AG10803 (cell line): ENCODE measurements around the gene RAP1GAP.

Source experiments
- DNase-seq: peaks from one replicate; pipeline ENCODE4 v3.0.0; 2010; ENCODE audit warnings: low read depth
- H3K4me3 ChIP-seq: 2 replicates; pipeline ENCODE4 v1.5.1; 2011; ENCODE audit warnings: mild to moderate bottlenecking, low read length, control low read depth
- TF ChIP-seq, protein P1 (sequence below): conservative IDR thresholded peaks from 2 replicates; pipeline ENCODE4 v1.5.1; 2011; ENCODE audit warnings: mild to moderate bottlenecking, low read length, control low read depth, inconsistent platforms

Gene RAP1GAP

DNA sequence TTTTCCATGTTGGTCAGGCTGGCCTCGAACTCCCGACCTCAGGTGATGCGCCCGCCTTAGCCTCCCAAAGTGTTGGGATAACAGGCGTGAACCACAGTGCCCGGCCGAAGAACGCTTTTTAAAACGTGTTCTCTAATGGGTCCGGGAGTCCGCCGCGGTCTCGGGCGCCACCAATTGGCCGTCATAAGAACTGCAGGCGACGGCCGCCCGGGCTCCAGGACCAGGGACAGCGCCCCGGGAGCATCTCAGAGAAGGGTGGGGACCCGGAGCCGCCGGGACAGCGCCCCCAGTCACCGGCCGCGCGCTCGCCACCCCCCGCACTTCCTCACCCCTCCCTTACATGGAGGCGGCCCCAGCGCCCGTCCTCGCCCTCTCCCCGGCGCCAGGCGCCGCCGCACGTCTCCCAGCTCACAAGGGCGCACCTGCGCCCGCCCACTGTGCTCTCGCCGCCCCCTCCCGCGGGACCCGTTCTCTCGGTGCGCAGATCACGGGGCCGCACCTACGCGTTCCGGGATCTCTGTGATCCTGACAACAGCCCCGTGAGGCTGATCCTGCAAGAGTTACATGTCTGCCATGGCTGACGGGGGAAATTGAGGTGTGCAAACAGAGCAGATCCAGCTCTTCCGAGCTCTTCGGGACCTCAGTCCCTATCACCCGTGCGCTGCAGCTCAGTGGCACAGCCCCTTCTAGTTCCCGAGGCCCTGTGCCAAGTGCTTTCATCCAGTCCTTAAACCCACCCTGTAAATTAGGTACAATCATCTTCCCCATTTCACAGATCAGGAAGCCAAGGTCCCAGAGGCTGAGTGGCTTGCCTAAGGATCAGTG lies 9.8 kb downstream of the RAP1GAP start:
- TF ChIP-seq, protein P1, sequence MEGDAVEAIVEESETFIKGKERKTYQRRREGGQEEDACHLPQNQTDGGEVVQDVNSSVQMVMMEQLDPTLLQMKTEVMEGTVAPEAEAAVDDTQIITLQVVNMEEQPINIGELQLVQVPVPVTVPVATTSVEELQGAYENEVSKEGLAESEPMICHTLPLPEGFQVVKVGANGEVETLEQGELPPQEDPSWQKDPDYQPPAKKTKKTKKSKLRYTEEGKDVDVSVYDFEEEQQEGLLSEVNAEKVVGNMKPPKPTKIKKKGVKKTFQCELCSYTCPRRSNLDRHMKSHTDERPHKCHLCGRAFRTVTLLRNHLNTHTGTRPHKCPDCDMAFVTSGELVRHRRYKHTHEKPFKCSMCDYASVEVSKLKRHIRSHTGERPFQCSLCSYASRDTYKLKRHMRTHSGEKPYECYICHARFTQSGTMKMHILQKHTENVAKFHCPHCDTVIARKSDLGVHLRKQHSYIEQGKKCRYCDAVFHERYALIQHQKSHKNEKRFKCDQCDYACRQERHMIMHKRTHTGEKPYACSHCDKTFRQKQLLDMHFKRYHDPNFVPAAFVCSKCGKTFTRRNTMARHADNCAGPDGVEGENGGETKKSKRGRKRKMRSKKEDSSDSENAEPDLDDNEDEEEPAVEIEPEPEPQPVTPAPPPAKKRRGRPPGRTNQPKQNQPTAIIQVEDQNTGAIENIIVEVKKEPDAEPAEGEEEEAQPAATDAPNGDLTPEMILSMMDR = peak; percentile 75
- DNase-seq = peak; percentile 33
- H3K4me3 ChIP-seq = no peak overlapping the region

DNA sequence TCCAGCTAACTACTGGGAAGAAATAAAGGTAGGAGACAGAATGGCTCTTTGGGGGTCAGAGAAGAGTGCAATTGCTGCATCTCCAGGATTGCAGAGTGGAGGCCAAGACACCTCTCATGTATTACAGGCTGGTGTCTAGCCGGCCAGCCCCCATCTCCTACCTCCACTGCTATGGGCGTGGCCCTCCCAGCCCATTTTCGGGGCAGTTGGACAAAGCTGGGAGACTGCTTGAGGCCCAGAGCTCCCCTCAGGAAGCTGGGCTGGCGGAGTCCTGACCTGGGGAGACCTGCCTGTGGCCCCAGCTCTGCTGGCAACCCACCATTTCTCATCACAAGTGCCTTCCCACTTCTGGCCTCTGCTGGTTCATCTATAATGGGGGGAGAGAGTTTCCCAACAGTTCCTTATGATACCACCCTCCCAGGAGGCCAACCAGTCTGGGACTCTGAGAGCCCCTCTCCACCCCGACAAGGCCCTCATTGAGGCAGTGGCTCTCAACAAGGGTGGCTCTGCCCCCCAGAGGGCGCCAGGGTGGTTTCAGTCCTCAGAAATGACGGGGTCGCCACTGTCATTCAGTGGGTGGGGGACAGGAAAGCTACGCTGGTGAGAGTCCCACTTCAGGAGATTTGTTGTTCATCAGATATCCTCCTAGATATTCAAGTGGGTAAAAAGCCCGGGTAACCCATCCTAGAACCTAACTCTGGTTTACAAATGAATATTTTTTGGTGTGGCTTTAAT lies 11.5 kb downstream of the RAP1GAP start:
- no peak overlapping the region for H3K4me3 ChIP-seq
- DNase-seq = no peak
- TF ChIP-seq, protein P1 = no peak

DNA sequence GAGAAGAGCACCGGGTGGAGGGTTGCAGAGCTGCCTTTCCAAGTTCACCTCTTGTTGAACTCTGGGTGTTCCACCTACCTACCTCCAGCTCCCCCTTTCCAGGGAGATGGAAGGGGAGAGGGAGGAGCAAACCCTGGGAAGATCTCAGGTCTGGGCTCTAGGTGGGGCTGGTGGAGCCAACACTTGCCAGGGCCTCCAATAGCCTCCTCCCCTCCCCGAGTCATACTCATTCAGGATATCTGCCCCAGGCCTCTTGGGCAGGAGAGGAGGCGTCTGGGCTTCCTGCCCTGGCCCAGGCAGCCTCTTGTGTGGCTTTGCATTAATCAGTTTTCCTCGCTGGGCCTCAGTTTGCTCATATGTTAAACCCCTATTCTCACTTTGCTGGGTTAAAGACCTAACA lies 13.4 kb downstream of the RAP1GAP start:
- no peak for DNase-seq
- no peak overlapping the region for H3K4me3 ChIP-seq
- TF ChIP-seq, protein P1 = no peak

DNA sequence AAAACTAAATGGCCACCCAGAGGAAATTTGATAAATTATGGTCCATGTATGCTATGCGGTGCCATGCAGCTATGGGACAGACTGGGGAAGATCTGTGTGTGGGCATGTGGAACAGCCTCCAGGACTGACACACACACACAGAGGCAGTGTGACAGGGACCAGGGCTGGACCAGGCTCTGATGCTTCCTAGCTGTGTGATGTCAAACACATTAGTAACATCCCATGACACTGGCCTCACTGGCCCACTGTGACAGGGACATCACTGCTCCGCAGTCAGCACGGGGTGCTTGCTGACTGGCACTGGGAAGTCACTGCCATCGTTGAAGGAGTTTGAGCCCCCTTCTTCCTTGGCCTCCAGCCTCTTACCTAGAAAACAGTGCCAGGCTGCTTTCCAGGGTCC lies 13.9 kb downstream of the RAP1GAP start:
- DNase-seq = no peak

DNA sequence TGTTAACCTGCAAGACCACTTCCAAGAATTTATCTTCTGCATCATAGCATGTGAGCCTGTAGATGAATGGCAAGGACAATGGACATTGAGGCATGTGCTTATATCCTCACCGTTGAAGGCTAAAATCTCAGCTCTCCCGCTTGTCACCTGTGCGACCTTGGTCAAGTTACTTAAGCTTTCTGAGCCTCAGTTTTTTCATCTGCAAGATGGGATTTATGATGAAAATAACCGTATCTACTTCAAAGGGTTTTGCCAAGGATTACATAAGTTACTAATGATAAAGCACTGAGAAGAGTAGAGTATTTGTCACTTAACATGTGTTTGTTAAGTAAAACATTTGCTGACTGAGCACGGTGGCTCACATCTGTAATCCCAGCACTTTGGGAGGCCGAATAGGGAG lies 14.9 kb downstream of the RAP1GAP start:
- no peak overlapping the region for H3K4me3 ChIP-seq
- DNase-seq = no peak
- TF ChIP-seq, protein P1 = no peak

More for the DNA sequence above, 13.9 kb downstream of the RAP1GAP start:
- no peak overlapping the region for H3K4me3 ChIP-seq
- TF ChIP-seq, protein P1 = no peak

DNA sequence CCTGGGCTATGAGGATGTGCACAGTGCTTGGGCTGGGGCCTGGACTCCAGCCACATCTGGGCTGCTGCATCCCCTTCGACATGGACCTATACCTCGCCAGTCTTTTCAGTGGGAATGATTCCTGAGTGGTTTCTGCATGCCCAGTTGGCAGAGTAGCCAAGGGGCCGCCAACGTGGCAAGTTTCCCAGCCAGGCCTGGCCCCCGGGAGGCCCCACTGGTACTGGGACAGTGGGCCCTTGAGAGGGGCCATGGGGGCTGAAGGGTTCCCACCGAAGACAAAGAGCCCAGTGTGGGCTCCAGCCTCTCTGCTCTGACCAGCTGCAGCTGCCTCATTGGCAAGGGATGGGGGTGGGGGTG lies 15.4 kb downstream of the RAP1GAP start:
- TF ChIP-seq, protein P1 = no peak
- no peak overlapping the region for H3K4me3 ChIP-seq
- DNase-seq = no peak
